ENCODE results near the gene SLC22A16.

GRCh38 chr6:110439356-110439755 lies 37.1 kb downstream of the SLC22A16 start:
- TF ChIP-seq CTCF (IDR thresholded peaks at IDR 0.05) (no peak), EZH2 (IDR thresholded peaks at IDR 0.05; ENCODE audit: borderline replicate concordance, insufficient read depth, low read depth, low read length, poor library complexity, severe bottlenecking) (no peak)

All from B cell (primary cell).